D341Med (cell line): ENCODE data around the gene PPIP5K1.

Experiments used
- DNase-seq: peaks from one replicate; pipeline ENCODE4 v3.0.0; 2012; ENCODE audit warnings: low spot score

Gene PPIP5K1

DNA sequence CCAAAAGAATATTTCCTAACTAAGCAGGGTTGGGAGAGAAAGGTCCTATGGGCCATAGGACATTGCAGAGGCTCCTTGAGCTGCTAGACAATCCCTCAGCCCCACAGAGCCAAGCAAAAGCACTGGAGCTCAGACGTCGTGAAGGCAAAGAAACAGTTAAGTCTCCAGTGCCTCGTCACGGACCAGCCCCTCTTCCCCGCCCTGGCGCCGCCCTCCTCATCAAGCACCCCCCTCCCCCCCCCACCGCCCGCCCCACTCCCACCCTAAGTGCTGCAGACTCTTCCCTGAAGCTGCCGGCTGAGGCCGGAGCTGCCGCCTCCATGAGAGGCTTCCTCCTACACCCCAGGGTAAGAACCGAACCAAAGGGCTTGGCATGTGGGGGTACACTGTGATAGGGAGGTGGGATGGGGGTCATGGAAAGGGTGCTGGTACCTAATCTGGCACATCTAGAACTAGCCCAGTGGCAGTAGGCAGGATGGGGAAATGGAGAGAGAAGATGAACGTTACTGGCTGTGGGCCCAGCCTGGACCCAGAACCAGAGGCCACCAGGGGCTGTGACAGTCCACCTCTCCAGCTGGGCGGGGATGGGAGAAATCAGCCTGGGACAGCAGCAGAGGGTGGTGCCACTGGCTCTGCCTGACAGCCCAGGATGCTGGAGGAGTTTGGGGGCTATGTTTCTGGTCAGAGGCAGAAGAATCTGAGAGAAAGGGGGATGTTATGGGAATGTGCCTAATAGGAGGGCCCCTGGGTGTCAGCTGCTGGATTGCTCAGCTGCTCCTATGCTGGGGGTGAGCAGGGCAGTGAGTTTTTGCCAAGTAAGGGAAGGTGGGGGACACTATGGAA, 72.4 kb downstream of the PPIP5K1 start, which contains the start of gene MAP1A:
Gene MAP1A (plus strand): TSS at position 255 of the 843 bp plus-strand sequence. CDS start 3,866 bp downstream, outside the sequence.
- peak; percentile 86 for DNase-seq

DNA sequence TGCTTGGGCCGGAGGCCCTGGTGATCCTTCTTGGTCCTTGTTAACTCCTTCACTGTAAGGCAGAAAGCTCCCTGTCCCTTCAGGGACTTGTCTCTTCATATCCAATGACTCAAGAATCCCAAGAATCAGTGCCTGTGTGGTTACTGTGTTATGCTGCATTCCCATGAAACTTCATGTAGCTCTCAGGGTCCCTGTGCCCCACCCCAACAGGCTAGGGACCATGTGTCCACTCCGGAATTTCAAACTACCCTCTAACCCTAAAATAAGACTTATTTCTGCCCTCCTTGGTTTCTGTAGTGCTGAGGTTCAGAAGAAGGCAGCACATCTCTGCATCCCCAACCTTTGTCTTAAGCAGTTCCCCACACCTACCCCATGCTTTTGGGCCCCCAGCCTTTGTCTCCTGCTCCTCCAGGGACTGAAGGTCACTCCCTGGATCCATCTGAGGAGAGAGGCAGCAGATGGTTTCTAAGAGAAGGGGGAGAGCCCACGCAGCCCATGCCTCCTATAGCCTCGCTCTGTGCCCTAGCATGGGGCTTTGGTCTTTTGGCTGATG, 73.1 kb downstream of the PPIP5K1 start:
- DNase-seq = no peak

DNA sequence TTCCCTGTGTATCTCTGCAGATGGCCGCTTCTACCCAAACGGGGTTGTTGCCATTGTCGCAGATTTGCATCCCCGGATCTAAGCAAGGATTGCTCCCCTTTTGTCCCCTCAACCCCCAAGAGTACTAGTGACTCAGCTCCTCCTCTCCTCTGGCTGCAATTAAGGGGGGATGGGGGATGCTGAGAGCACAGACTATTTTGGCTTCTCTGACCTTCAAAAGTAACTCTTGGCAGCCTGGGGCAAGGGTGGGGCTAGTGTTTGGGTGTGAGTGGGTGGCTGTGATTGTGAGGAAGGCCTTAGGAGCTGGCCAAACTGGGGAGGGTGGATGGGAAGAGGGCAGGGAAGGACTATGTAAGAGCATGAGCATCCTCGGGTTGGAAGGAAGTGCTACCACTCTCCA, 73.8 kb downstream of the PPIP5K1 start:
- DNase-seq = no peak

DNA sequence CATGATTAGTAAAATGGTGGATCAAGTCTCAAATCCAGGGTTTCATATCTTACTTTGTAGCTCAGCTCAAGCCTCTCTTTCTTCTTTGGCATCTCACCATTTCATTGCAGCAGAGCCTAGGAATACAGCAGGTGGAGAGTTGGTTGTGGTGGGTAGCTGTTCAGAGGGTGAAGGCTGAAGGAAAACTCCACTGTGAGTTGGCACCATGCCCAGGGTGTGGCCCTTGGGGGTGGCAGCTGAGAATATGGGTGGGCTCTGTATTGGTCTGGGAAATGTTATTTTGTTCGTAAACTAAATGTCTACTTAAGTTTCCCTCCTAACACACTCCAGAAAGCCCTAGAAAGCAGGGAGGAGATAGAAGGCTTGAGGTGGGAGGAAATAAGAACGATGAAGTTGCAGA, 74.3 kb downstream of the PPIP5K1 start:
- no peak for DNase-seq

DNA sequence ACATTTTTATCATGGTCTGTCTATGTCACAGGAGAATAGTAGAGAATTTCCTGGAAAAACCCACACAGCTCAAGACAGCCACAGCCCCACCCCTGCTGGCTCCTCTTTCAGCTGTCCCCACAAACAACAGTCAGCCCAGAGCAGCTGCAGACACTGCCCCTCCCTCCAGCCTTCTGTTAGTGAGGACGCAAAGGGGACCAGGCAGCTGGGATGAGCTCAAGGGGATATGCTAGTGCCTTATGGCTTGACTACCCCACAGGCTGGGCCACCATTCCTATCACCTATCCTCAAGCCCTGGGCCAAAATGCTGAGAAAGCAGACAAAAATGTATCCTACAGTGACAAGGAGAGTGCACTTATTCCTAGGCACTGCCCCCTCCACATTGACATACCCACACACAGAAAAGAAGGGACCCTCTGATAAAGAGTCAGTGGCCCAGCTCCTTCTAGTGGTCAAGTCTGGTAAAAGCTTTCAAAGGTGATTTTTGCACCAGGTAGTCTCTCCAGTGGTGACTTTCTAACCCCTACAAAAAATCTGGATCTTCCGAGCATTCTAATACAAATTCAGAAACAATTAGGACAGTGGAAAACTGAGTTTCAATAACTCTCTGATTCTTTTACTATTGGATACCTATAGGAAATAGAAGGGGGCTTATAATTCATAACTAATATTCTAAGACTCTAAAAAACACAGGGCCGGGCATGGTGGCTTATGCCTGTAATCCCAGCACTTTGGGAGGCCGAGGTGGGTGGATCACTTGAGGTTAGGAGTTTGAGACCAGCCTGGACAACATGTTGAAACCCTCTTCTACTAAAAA, 75.6 kb downstream of the PPIP5K1 start:
- DNase-seq = no peak

DNA sequence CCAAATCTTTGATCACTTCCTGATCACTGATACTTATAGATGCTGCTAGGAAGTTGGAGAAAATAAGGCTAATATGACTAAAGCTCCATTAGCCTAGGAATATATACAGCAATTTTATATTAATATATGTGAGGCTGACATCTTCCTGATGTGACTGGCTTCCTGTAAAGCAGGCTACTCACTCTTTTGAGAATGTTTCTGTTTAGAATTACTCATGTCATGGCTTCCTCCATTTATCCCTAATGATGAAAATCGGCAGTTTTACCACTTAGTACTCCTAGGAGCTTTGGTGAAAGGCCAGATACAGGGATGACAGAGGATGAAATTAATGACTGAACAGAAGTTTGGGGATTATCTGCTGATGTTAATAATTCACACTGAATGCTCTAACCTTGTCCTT, 76.5 kb downstream of the PPIP5K1 start:
- no peak for DNase-seq

DNA sequence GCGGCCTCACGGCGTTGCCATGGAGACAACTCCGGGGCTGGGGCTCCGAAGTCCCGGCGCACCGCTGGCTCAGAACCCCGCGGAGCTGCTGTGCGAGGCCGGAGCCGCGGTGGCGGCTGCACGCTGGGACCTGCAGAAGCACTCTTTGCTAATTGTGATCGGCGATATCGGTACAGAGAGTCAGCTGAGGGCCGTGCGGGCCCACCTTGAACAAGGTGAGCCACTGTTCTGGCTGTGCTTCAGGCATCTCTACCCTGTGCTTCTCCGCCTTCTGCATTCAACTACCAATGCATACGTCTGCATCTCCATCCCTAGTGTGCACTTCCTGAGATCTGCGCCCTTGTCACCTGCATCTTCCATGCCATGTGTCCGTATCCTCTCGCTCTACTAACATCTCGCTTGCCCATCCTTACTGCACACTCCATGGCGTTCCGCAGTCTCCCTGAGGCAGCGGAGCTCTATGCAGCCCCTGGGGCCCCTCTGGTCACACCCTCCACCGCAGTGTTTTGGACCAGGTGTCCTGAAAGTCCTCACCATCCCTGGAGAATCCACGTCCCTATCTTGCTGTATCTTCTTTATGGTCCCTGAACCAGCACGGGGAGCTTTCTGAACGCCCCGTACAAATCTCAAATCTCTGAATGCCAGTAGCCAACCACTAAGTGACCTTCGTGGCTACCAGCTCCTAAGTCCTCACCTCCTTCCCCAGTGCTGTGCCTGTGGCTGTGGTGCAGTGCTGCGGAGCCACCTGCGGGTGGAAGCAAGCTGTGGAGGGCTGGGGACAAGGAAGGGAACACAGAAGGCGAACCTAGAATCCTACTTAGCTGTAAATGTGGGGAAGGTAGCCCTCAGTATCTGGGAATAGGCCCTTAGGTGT, 78.8 kb downstream of the PPIP5K1 start:
- no peak for DNase-seq

DNA sequence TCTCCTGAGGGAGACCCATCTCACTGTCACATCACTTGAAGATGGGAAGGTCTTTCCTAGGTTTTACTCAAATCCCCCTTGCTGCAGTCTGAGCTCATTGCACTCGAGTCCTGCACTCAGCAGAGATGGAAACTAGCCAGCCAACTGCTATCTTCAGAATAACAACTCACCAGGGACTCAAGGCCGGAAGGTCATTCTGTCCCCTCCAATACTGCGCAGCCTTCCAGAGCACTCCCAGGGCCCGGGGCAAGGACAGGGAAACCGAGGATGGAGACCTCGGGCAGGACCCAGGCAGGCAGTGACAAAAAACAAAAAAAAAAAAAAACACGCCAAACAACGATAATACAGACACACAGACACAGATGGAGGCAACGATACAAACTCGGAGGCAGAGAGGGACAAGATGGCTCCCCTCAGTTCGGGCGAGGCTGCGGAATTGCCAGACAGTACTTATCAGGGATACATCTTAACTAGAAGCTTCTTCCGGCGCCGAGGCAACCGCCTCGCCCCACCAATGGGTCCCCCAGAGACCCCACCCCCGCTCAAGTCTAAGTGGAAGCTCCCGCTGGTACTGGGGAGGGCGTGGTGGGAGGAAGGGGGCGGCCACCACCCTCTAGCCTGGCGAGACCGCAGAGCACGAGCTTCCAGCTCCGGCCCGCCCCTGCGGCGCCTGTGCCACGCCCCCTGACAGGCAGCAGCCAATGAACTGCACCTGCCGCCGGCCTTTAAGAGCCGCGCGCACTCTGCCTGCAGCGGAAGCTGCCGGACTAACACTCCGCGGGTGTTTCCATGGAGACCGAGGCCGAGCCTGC, 79.6 kb downstream of the PPIP5K1 start:
- DNase-seq = peak; percentile 98

DNA sequence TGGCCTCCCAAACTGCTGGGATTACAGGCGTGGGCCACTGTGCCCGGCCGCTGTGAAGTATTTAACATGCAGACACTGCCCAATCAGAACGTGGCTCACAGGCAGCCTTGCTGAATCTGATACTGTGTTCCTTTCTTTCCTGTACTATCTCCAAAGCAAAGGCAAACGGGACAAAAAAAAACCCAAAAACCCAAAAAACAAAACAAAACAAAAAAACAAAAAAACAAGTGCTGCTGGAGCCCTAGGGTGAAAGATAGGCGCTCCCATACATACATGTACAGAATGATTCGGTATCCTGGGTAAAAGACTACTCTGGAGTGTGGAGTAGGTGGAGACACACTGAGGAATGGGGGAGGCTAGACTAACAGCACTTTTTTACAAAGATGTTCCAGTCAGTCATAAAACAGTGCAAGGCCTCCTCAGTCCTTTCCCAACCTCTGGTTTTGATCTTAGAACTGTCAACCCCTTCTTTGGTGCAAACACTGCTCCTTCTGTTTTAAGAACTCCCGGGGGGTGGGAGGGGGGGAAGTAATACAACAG, 80.3 kb downstream of the PPIP5K1 start:
- no peak for DNase-seq

DNA sequence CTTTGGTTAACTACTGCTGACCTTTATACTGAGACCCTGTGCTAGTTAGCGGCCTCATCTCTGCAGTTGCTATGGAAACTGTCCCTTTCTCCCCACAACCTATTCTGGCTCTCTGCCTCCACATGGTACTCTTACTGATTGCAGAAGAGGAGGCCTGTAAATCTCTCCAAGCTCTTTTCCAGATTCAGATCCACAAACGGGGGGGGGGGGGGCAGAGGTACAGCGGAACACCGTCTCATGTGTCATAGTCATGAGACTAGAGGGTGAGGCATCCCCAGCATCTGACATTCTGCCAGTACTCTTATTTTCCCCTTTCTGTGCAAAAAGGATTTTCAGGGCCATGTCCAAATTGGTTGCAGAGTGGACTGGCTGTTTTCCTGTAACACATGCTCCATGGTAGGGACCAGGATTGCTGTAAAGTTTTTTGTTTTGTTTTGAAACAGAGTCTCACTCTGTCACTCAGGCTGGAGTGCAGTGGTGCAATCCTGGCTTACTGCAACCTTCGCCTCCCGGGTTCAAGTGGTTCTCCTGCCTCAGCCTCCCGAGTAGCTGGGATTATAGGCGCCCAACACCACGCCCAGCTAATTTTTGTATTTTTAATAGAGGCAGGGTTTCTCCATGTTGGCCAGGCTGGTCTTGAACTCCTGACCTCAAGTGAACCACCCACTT, 80.9 kb downstream of the PPIP5K1 start:
- no peak for DNase-seq

DNA sequence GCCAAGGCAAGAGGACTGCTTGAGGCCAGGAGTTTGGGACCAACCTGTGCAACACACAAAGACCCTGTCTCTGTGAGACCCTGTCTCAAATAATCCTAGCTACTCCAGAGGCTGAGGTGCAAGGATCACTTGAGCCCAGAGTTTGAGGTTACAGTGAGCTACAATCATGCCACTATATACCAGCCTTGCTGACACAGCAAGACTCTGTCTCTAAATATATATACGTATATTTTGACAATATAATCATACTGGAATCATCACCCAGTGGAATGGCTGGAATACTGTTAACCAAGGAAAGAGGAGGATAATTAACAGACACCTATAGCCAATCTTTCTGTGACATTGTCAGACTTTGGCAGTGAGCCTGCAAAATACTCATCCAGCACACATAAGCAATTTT, 81.6 kb downstream of the PPIP5K1 start:
- DNase-seq = no peak

DNA sequence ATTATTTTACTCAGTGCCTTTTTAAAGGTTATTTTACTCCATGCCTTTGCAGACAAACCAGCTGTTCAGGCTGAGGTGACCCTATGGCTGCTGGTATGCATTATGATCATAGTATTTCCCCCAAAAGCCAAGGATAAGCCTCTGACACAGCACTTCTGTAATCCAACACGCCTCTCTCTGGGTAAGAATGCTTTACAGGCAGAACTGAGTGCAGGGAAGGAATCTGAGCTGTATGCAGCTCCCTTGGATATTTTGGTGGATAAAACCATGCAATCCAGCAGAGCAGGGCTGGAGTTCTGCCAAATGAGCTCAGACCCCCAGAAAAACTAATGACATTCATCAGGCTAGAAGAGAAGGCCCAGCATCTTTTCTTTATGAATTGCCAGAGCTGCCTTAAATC, 84.3 kb downstream of the PPIP5K1 start:
- peak; percentile 20 for DNase-seq

DNA sequence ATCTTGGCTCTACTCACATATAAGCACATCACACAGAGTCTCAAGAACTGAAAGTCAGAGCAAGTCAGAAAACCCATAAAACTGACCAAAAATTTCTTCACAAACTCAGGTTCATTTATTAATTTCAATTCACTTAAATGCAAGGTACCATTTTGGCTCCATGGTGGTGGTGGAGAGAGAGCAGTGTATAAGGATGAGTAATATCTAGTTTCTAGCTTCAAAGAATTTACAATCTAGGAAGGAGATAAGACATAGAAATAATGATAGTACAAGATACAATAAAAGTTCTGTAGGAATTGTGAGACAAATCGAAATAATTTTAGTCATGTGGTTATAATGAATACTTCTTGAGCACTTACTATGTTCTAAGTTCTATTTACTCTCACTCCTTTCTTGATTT, 90.4 kb downstream of the PPIP5K1 start:
- DNase-seq = no peak

DNA sequence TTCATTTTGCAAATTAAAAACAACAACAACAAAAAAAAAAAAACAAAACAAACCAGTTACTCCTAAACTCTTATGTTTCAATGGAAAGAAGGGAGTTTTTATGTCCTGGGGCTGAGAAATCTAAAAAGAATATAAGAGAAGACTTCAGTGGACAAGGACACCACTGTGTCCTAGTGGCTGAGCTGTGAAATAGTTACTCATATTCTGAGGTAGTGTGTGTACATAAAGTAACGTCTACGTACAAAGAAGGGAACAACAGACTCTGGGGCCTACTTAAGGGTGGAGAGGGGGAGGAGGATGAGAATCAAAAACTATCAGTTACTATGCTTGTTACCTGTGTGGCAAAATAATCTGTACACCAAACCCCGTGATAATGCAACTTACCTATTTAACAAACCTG, 91.0 kb downstream of the PPIP5K1 start:
- DNase-seq = no peak

DNA sequence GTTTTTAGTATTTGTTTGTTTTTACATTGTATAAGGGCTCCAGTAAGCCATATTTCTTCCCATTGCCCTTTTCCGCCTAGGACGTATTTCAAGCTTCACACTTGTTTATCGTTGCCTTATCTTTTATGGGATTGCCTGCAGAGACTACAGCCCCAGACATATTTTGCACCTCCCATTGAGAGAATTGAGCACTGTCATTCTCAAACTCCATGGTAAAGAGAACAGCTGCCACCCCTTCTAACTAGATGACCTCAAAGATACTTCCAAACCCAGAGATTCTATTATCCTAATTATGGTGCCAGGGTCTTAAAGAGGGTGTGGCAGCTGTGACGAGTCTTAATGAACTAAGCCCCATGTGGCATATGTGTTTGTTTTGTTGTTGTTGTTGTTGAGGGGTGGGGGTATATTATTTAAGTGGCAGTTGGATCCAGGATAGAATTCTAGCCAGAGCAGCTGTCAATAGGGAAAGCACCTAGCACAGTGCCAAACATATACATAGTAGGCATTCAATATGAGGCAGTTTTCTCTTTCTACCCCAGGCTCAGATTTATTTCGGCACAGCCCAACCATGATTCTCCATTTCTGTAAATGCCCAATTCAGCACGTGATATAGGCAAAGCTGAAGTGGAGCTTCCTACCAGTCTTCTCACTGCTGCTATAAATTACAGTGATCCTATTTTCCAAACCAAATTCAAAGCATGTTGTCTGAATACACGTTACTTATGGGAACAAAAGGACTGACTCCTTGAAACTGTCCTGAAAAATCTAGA, 96.1 kb downstream of the PPIP5K1 start:
- DNase-seq = peak; percentile 51

DNA sequence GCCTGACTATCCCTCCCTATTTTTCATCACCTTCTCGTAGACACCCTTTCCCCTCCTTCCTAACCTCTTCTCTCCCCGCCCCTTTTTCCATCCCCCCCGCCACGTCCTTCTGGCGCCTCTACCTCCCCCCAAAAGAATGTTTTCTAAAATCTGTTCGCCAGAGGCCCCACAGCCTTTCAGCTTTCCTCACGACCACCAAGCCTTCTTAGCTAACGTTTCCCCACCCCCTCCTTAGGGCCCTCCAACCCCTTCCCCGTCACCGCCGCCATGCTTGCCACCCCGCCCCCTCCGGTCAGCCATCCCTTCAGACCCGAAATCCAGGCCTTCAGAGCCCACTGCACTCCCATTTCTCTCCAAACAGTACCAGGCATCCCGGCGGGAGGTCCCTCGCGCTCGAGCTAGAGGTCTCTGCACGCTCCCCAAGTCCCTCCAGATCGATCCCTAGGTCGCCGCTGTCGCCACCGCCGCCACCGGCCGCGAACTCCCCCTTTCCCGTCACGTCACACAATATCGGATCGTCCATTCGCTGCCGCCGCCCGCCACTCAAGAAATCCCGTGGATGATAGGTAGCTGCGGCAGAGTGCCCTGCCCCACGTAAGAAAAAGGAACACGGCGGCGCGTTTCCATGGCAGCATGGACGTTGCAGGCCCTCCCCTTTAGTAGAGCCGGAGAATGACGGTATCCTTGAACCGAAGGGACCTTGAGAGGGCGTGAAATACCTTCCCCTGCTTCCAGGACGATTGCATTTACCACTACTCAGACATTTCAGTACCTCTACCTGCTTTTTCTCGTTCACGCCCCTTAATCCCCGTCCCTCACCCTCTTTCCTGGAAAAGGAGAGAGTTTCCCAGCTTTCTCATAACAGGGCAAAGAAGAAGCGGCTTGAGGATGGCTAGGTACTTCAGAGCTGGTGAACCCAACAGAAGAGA, 97.1 kb downstream of the PPIP5K1 start, which contains the start of gene TP53BP1:
Gene TP53BP1 (minus strand): TSS at position 484 of the 929 bp plus-strand sequence. CDS start 113 bp downstream, at position 371.
- DNase-seq = peak; percentile 95

DNA sequence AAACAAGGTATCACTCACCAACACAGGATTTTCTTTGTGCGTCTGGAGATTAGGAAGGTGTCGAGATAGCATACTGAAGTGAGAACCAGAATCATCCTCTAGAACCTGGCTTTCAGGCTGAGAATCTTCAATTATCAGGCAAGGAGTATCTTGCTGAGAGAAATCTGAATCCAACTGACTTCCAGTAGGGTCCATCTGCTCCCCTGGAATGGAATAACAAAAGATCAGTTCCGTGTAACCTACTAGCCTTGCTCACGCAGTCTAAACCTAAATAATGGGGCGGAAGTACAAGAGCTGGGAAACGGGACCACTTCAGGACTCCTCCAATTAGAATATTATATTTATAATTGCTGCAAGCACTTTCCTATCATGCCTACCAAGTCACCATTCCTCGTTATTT, 97.7 kb downstream of the PPIP5K1 start:
- DNase-seq = no peak

DNA sequence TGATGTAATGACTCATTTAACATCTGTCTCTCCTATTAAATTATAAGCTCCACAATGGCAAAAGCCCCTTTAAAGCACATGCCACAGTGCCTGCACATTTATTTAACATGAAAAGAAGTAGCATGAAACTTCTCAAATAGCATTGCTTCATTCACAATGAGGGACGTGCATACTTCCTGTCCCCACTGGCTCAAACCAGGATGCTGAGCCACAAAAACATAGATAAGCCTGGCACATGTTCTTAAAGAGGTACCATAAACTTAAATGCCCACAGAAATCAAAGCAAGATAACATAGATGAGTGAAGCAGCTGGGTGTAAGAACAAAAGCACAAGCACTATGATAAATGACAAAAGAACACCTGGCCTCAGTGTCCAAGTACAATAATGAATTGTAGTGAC, 100.8 kb downstream of the PPIP5K1 start:
- no peak for DNase-seq
